Endodermal cell (in vitro differentiated cells): Measurements from ENCODE around the gene PSMC3IP. TPM values are rescaled to one million over a fixed set of nuclear protein-coding genes. Genes with fewer than 3 reads are reported as not detected.

Experiments
- DNase-seq: peaks from one replicate; pipeline ENCODE4 v3.0.0-alpha.2; 2017
- H3K27ac ChIP-seq: 2 replicates; pipeline ENCODE4 v1.5.1; 2013; ENCODE audit warnings: mild to moderate bottlenecking, low read depth, low read length, moderate library complexity
- H3K27me3 ChIP-seq: 2 replicates; pipeline ENCODE4 v1.6.1; 2013; ENCODE audit warnings: mild to moderate bottlenecking, low read length, moderate library complexity; ENCODE audit not compliant: insufficient read depth, control insufficient read depth, poor library complexity, severe bottlenecking
- H3K36me3 ChIP-seq: 2 replicates; pipeline ENCODE4 v1.7.0; 2013; ENCODE audit warnings: mild to moderate bottlenecking, low read length, moderate library complexity; ENCODE audit not compliant: control insufficient read depth, insufficient read depth
- H3K4me1 ChIP-seq: one replicate; pipeline ENCODE4 v1.7.0; 2013; ENCODE audit warnings: low read length; ENCODE audit not compliant: control insufficient read depth, insufficient read depth
- H3K4me3 ChIP-seq: 2 replicates; pipeline ENCODE4 v1.5.1; 2013; ENCODE audit warnings: mild to moderate bottlenecking, low read length, moderate library complexity
- H3K9ac ChIP-seq: 2 replicates; pipeline ENCODE4 v1.6.1; 2013; ENCODE audit warnings: mild to moderate bottlenecking, low read length, moderate library complexity; ENCODE audit not compliant: poor library complexity, severe bottlenecking; ENCODE audit errors: extremely low read depth
- H3K9me3 ChIP-seq: 2 replicates; pipeline ENCODE4 v1.6.1; 2013; ENCODE audit warnings: mild to moderate bottlenecking, low read length, moderate library complexity; ENCODE audit not compliant: control insufficient read depth
- H3K27ac Mint-ChIP-seq: 2 replicates; pipeline ENCODE4 v1.8.0; 2020; ENCODE audit warnings: mixed read lengths
- H3K27me3 Mint-ChIP-seq: 2 replicates; pipeline ENCODE4 v1.8.0; 2021; ENCODE audit warnings: mild to moderate bottlenecking, mixed read lengths; ENCODE audit not compliant: insufficient read depth
- H3K36me3 Mint-ChIP-seq: 2 replicates; pipeline ENCODE4 v1.8.0; 2020; ENCODE audit warnings: low read depth, mixed read lengths
- H3K4me1 Mint-ChIP-seq: 2 replicates; pipeline ENCODE4 v1.8.0; 2020; ENCODE audit warnings: mixed read lengths
- H3K4me3 Mint-ChIP-seq: 2 replicates; pipeline ENCODE4 v1.8.0; 2020; ENCODE audit warnings: mild to moderate bottlenecking, moderate library complexity, mixed read lengths
- H3K9me3 Mint-ChIP-seq: 2 replicates; pipeline ENCODE4 v1.8.0; 2020; ENCODE audit warnings: mild to moderate bottlenecking, mixed read lengths
- WGBS, 2 experiments: methylation state at CpG; one replicate each; pipeline versions ENCODE4 v1.1.5 to v1.1.7; 2013; ENCODE audit warnings: missing lambda C conversion rate in 2 of 2, mixed read lengths in 1 of 2; ENCODE audit not compliant: insufficient coverage in 1 of 2, insufficient read length in 1 of 2; 5-methylcytosine and 5-hydroxymethylcytosine counted together
- total RNA-seq, 2 donors: library from RNA; stranded (reverse); fragmentation: NEBNext Ultra II Directional in 1 of 2; extraction: Animal tissue kit (Norgen Biotek cat#: 25700) in 1 of 2; gene quantifications; 2 replicates in 1 of 2; 3 replicates in 1 of 2; pipeline ENCODE4 v1.2.1, GENCODE V29; 2021
- TF ChIP-seq, protein P1 (sequence below): fragments of 200-600 bp; sonication (generic); conservative IDR thresholded peaks from 2 replicates; pipeline ENCODE4 v1.5.0; 2021; ENCODE audit warnings: antibody characterized with exemption, mild to moderate bottlenecking

PSMC3IP gene
- total RNA-seq, 2 donors from 2014 or later: 27.8 to 38.6 TPM

DNA sequence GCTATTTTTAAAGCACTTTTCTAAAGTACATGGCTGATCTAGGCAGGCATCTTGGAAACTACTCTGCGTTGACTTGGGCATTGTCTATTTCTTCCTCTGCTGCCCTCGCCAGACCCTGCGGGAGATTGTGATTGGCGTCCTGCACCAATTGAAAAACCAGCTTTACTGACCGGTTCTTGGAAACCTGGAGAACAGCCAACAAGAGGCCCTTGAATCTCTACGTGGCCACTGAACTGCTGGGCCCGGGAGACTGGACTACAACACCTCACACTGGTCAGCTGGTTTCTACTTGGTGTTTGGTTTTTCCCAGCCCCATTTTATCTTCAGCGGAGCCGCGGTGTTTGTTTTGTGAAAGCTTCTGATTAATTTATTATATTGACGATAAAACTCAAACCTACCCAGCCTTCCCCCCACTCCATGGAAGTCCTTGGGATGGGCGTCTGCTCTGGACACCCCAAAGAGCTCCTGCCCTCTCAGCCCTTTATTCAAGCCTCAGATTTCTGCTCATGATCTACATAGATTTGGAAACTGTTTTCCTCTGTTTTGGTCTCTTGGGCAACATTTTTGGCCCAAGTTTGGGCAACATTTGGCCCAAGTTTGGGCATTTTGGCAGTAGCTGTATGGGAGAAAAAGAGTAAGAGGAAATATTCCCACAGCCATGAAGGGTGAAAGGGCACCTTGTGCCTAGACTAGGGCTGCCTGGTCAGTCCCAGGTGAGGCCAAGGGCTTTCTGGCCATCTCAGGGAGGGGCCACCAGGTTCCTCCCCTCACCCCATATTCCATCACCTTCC is 5.9 kb downstream of the PSMC3IP start:
- H3K27me3 ChIP-seq: no peaks in the 10 kb centered on the region
- H3K36me3 ChIP-seq: peaks cover 77% of the 10 kb centered on the region
- TF ChIP-seq, protein P1, sequence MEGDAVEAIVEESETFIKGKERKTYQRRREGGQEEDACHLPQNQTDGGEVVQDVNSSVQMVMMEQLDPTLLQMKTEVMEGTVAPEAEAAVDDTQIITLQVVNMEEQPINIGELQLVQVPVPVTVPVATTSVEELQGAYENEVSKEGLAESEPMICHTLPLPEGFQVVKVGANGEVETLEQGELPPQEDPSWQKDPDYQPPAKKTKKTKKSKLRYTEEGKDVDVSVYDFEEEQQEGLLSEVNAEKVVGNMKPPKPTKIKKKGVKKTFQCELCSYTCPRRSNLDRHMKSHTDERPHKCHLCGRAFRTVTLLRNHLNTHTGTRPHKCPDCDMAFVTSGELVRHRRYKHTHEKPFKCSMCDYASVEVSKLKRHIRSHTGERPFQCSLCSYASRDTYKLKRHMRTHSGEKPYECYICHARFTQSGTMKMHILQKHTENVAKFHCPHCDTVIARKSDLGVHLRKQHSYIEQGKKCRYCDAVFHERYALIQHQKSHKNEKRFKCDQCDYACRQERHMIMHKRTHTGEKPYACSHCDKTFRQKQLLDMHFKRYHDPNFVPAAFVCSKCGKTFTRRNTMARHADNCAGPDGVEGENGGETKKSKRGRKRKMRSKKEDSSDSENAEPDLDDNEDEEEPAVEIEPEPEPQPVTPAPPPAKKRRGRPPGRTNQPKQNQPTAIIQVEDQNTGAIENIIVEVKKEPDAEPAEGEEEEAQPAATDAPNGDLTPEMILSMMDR: no peak
- H3K9ac ChIP-seq: no peak overlapping the region
- no peak overlapping the region for H3K4me3 ChIP-seq
- DNase-seq: no peak
- no peaks in the 10 kb centered on the region for H3K9me3 ChIP-seq
- no peak overlapping the region for H3K27ac ChIP-seq
- Mint-ChIP-seq H3K27ac (no peak overlapping the region), H3K4me3 (no peak overlapping the region), H3K4me1 (peaks cover 12% of the 10 kb centered on the region), H3K9me3 (no peaks in the 10 kb centered on the region), H3K27me3 (no peaks in the 10 kb centered on the region), H3K36me3 (peaks cover 72% of the 10 kb centered on the region)
- 92 to 95% methylated on average over 8 to 9 of the region's 12 CpGs for WGBS, 2 experiments
- peaks cover 4% of the 10 kb centered on the region for H3K4me1 ChIP-seq

DNA sequence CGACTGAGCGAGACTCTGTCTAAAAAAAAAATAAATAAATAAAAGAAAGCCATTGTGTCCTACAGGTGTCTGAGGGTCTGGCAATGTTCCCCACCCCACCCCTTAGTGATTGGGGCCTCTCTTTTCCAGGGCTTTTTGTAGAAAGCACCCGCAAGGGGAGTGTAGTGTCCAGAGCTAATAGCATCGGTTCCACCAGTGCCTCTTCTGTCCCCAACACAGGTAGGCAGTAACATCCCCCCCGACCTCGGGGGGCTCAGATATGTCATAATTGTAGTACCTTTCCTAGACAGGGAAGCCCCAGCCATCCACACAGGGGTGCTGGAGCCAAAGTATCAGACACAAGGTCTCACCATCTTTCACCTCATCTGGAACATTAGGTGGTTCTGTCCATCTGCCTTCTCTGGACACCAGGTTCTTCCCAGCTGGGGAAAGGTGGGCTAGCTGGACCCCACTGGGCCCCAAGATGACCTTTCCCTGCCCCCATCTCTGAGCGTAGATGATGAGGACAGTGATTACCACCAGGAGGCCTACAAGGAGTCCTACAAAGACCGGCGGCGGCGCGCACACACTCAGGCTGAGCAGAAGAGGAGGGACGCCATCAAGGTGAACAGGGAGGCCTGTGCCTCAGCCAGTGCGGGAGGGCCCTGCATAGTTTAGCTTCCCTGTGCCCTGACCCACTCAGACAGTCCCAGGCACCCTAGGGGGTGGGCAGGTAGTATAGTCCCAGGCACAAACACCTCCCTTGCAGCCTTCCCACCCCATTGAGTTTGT is 9.0 kb downstream of the PSMC3IP start:
- H3K4me1 ChIP-seq: peaks cover 4% of the 10 kb centered on the region
- H3K9me3 Mint-ChIP-seq: no peaks in the 10 kb centered on the region
- H3K27ac Mint-ChIP-seq: peak overlapping the region; percentile 48
- H3K27me3 Mint-ChIP-seq: no peaks in the 10 kb centered on the region
- 91 to 96% methylated on average over 6 to 14 of the region's 14 CpGs for WGBS, 2 experiments
- H3K36me3 ChIP-seq: peaks cover 81% of the 10 kb centered on the region
- H3K9me3 ChIP-seq: no peaks in the 10 kb centered on the region
- H3K27me3 ChIP-seq: no peaks in the 10 kb centered on the region
- peak overlapping the region; percentile 86 for H3K4me3 Mint-ChIP-seq
- H3K36me3 Mint-ChIP-seq: peaks cover 54% of the 10 kb centered on the region
- TF ChIP-seq, protein P1: no peak
- H3K27ac ChIP-seq: no peak overlapping the region
- no peak overlapping the region for H3K9ac ChIP-seq
- H3K4me1 Mint-ChIP-seq: peaks cover 8% of the 10 kb centered on the region
- no peak for DNase-seq
- H3K4me3 ChIP-seq: no peak overlapping the region

DNA sequence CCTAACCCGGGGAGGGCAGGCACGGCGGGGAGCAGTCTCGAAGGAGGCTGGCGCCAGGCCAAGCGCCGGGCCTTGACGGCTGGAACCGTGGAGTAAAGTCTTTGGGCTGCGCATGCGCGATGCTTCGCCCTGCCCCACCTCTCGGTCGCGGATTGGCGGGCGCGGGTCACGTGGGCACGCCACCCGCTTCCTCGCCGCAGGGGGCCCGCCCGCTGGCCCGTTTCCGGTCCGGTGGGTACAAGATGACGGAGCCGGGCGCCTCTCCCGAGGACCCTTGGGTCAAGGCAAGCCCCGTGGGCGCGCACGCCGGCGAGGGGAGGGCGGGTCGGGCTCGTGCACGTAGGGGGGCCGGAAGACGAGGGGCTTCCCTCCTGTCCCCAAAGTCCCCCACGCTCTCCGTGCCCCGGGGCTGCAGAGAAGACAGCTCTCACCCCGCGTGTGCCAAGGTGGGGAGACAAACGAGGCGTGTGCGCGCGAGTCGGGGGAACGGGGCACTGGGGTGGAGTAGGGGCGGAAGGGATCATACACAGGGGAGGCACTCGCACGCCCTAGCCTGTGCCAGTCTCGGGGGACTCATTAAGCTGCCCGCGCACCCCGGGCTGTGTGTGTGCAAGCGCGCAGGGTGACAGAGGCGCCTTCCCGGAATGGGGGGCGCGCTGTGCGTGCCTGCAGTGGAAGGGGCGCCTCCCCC is 10.5 kb downstream of the PSMC3IP start, which contains the start of gene MLX:
Gene MLX (plus strand): TSS at position 218 of the 691 bp plus-strand sequence. CDS start 25 bp downstream, at position 243.
- H3K9me3 Mint-ChIP-seq: no peaks in the 10 kb centered on the region
- H3K27me3 Mint-ChIP-seq: no peaks in the 10 kb centered on the region
- peak within 1 kb of the TSS; percentile 94 for H3K4me3 ChIP-seq
- WGBS, 2 experiments: 0% methylated on average over 30 to 72 of the region's 72 CpGs
- peak within 1 kb of the TSS; percentile 63 for H3K9ac ChIP-seq
- H3K4me1 Mint-ChIP-seq: peaks cover 15% of the 10 kb centered on the region
- H3K36me3 ChIP-seq: peaks cover 67% of the 10 kb centered on the region
- H3K36me3 Mint-ChIP-seq: peaks cover 43% of the 10 kb centered on the region
- H3K4me1 ChIP-seq: peaks cover 4% of the 10 kb centered on the region
- H3K27ac ChIP-seq: peak within 1 kb of the TSS; percentile 78
- no peaks in the 10 kb centered on the region for H3K27me3 ChIP-seq
- H3K27ac Mint-ChIP-seq: peak within 1 kb of the TSS; percentile 94
- peak; percentile 98 for DNase-seq
- peak within 1 kb of the TSS; percentile 86 for H3K4me3 Mint-ChIP-seq
- TF ChIP-seq, protein P1: peak; percentile 43
- no peaks in the 10 kb centered on the region for H3K9me3 ChIP-seq
